Stimulated activated CD8-positive, alpha-beta memory T cell treated with anti-CD3 and anti-CD28 coated beads, Interleukin-4, amount 100 ng/mL, for 24 hours (primary cell): ENCODE measurements around the gene RNF217.

ENCODE experiments used
- DNase-seq: peaks from one replicate; pipeline ENCODE4 v3.0.0-alpha.2; 2020; ENCODE audit warnings: low read depth

RNF217 gene

DNA sequence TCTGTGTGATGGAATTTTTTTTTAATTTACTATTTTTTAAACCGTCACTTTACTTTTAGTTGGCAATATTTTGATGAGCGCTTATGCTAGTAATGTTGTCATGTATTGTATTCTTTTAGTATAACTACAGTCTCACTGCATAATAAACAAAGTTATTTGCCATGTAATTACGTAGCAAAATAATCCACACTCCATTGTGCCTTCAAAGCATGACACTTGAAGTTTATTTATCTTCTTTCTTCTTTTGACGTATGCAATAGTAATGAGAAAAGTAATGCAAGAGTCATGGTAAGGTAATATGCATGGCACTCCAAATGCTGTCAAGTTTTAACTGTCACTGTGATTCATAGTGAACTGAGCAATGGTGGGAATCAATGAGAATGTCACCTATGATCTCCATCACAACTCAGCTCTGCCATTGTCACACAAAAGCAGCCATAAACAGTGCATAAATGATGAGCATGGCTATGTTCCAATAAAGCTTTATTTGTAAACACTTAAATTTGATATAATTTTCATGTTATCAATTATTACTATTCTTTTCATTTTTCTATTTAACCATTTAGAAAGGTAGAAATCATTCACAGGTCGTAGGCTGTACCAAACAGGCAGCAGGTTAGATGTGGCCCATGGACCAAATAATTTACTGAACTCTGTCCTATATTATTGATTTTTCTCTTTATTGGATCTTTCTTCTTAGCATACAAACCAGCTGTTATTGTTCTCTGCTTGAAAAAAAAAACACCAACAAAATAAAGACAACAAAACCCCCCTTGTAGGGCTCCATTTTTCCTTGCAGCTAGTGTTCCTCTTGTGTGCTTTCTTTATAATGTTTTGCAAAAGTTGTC, 27.1 kb downstream of the RNF217 start:
- no peak for DNase-seq

GRCh38 chr6:124990988-124991387, 28.8 kb downstream of the RNF217 start:
- no peak for DNase-seq

DNA sequence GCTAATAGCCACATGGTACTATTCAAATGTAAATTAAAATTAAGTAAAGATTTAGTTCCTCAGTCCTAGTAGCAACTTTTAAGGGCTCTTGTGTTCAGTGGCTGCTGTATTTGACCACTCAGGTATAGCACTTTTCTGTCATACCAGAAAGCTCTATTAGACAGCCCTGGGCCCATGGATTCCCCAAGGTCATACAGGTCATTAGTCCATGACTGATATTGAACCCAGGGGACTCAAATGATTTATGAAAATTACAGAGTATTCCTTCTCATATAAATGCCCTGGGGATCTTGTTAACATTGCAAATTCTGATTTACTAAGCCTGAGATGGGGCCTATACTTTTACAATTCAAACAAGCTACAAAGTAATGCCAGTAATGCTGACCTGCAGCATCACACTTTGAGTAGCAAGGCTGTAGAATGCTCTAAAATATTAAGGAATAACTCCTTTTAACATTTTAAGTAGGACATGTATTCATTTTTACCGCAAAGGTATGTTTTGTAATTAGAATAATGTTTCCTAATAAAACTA, 29.6 kb downstream of the RNF217 start:
- DNase-seq = no peak

DNA sequence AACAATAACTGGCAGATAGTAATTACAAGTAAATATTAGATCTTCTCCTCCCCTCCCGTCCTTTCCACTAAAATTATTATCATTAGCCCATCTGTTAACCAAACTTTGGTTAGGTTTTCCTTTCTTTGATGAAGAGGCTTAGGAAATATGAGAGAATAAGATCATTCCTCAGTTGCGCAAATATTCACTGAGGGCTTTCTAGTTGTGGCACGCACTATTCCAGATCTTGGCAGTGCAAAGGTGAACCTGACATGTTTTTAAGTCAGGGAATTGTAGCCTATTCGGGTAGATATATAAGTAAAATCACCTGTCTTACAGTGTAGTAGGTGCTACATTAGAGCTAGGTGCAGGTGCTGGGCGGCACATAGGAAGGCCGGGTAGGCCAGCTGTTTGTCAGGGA, 31.1 kb downstream of the RNF217 start:
- no peak for DNase-seq

DNA sequence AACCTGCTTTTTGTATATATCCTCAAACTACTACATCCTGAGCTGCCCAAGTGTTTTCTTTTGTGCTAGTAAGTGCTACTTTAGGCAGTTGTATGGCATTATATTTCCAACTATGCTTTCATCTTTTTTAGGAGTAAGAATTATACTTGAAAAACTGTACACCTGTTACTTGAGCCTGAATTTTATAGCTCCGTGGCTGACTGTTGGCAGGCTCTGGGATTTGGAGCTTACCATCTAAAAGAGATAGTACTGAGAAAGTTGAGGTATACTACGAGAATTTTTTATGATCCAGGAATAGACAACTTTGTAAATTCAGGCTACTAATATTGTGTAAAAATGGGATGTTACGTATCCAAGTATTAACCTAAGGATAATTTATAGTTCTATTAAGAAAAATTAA, 32.4 kb downstream of the RNF217 start:
- no peak for DNase-seq

DNA sequence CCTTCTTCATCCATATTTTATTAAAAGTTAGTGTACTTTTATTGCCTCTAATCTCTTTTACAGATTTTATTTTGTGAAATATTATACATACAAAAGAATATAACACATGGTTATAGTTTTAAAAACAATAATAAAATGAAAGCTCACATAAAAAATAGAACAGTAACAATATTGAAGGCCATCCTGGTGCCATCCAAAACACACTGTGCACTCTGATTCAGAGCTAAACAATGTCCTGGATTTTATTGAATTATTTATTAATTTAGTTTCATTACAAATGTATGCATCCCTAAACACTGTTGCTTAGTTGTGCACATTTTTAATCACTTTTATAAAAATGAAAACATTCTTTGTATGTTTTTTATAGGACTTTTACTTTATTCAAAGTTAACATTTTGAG, 32.9 kb downstream of the RNF217 start:
- DNase-seq = no peak

- DNase-seq = no peak
Measured at GRCh38 chr6:124995645-124996325, 33.5 kb downstream of the RNF217 start.

DNA sequence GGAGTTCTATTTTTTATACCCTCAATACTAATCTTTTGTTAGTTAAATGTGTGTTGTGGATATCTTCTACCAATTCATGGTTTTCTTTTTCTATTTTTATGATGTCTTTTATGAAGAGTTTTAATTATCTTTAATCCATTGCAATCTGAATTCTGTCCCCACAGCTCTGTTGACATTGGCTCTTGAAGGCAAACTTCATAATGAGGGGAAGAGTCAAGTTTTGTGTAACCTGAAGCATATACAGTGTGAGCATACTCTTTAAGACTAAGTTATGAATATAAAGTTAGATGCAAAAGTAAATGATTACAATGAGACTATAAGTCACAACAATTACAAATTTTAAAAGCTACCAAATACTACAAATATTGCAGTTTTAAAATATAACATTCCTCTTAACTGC, 34.2 kb downstream of the RNF217 start:
- no peak for DNase-seq

DNA sequence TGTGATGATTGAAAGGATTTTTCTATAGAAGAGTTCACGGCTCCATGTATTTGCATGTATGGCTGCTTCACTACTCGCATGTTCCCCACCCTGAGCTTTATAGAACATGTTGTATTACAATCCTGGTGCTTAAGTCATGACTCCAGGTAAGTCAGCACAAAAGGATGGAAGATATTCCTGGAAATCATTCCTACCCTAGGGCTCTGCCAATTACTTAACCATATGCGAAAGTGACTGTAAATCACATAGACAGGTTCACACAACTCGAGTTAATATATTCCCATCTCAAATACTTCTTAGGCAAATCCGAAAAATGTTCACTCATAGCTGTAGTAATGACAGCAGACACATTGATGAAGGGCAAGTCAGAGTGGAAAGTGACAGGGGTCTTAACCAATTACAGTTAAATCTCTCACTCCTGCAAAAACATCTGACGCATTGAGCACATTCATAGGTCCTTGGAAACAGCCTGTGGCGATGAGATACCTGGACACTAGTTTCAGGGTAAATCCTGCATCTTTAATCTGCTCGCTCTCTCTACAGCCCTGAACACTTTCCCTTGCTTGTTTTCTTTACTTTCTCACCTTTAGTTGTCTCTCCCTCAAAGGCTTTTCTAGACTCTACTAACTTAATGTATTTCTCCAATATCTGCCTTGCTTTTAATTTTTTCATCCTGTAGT, 35.1 kb downstream of the RNF217 start:
- DNase-seq = no peak

- no peak for DNase-seq
Measured at GRCh38 chr6:124999105-124999764, 37.0 kb downstream of the RNF217 start.

DNA sequence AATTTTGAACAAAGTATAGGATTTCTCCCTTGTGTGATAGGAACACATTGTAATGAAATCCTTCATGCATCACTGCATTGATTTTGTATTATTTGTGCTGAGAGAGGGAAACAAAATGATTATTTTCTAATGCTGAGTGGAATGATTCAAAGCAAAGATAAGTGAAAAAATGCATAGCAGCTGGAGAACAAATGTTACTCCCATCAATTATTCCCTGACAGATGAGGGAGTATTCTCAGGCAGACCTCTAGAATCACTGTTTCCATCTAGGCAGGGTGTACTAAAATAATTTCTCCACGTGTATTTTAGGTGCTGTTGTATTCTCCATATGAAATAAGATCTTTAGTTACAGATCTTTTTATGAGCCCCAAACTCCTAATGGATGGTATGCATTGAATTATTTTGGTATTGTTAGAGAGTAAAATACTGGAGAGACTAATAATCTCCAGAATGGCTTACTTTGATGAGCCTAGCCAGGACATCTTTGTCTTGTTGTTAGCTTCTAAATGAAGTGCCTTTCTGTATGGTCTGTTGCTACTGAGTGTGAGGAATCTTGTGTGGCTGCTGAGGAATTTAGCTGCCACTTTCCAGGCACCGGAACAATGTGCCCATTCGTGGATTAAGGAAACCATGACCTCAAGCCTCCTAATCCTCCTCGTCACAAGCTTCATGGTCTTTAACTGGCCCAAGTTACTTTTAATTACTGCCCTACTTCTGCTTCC, 39.6 kb downstream of the RNF217 start:
- DNase-seq = no peak

DNA sequence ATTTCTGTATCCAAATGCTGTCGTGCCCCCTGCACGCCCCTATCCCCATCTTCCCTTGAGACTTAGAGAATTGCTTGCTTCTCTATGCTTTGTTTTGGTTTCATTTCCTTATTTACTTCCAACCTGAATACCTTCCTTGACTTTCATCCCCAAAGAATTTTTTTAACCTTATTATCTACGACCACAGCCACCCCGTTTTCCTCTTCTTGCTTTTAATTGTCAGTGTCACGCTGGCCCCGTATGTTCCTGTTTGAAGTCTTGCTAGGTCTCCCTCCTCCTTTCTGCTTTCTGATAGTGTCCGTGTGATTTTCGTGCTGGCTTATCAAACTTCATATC, 40.1 kb downstream of the RNF217 start:
- no peak for DNase-seq

GRCh38 chr6:125003070-125003469, 40.8 kb downstream of the RNF217 start:
- no peak for DNase-seq

- DNase-seq = no peak
Measured at GRCh38 chr6:125004198-125004597, 42.0 kb downstream of the RNF217 start.

GRCh38 chr6:125004797-125005595, 42.8 kb downstream of the RNF217 start:
- no peak for DNase-seq

GRCh38 chr6:125008261-125008703, 46.0 kb downstream of the RNF217 start:
- no peak for DNase-seq

DNA sequence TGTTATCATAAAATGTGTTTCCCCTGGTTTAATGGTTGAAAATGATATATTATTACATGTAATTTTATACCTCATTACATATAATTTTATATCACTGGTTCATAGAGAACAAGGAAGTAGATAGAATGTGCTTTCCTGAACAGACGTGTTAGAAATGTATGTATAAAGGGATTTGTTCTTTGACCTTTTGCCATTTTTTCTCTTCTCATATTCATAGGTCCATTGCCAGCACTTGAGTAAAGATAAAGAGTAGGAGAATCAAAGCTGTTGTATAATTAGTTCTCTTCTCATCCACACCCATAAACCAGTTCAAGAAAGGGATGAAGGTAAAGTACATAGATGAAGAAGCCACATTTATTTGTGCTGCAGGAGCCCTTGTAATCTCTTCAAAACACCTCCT, 46.7 kb downstream of the RNF217 start:
- DNase-seq = no peak

DNA sequence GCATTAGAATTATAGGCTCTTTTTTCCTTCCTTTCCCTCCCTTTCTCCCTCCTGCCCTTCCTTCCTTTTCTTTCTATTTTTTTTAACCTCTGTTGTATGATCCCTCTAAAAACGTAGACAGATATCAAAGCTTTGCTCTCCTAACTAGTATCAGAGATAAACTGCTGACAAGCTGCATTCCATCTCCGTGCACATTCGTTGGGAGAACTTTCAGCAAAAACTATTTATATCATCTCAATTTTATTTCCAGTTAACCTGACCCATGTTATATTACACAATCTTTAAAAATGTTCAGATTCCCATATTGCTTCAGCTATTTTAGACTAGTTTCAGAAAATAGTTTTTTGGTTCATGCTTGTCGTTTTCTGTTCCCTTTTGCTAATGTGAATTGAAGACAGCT, 47.3 kb downstream of the RNF217 start:
- no peak for DNase-seq

GRCh38 chr6:125013938-125014660, 51.9 kb downstream of the RNF217 start:
- DNase-seq = no peak

DNA sequence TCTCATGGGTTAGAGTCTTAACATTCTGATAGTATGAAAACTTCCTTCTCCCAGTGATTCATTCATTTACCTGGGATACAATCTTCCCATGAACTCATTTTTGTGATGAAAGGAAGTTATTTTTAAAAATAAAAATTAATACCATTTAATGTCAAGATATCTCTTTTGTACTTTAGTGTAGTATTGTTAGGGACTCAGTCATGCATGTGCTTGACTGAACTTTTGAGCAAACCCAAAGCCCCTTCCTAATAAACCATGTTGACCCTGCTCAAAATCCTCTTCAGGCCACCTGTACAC, 52.4 kb downstream of the RNF217 start:
- no peak for DNase-seq
